ENCODE data around the gene SLC22A1. TPM values are rescaled to one million over a fixed set of nuclear protein-coding genes. Genes with fewer than 3 reads are reported as not detected.
"Not testable (repeated sequence)": the region's sequence is repeated elsewhere in the genome, so short reads cannot be mapped to it uniquely, and the experiment has no call there.

SLC22A1 gene
- total RNA-seq, 1 donor from 2014 or later = not detected

- no peak for DNase-seq (ENCODE audit: low read depth in 2 of 2)
These were observed 366 bp downstream of the SLC22A1 start for GRCh38 chr6:160121981-160122380.

- DNase-seq (ENCODE audit: low read depth in 2 of 2) = no peak
These were observed 1.1 kb downstream of the SLC22A1 start for GRCh38 chr6:160122744-160123143.

- DNase-seq (ENCODE audit: low read depth in 2 of 2) = no peak
These were observed 2.4 kb downstream of the SLC22A1 start for GRCh38 chr6:160124007-160124406.

GRCh38 chr6:160124605-160125004 is 3.0 kb downstream of the SLC22A1 start:
- no peak for DNase-seq (ENCODE audit: low read depth in 2 of 2)

- not testable (repeated sequence) for DNase-seq (ENCODE audit: low read depth in 2 of 2)
These were observed 3.5 kb downstream of the SLC22A1 start for GRCh38 chr6:160125105-160125504.

GRCh38 chr6:160127270-160128124 is 5.9 kb downstream of the SLC22A1 start:
- no peak for DNase-seq (ENCODE audit: low read depth in 2 of 2)

- DNase-seq (ENCODE audit: low read depth in 2 of 2) = no peak
These were observed 6.6 kb downstream of the SLC22A1 start for GRCh38 chr6:160128125-160128683.

- no peak for DNase-seq (ENCODE audit: low read depth in 2 of 2)
These were observed 7.4 kb downstream of the SLC22A1 start for GRCh38 chr6:160128879-160129516.

GRCh38 chr6:160129881-160130615 is 8.4 kb downstream of the SLC22A1 start:
- no peak for DNase-seq (ENCODE audit: low read depth in 2 of 2)

GRCh38 chr6:160130729-160131484 is 9.3 kb downstream of the SLC22A1 start:
- no peak for DNase-seq (ENCODE audit: low read depth in 2 of 2)

- no peak for DNase-seq (ENCODE audit: low read depth in 2 of 2)
These were observed 10.2 kb downstream of the SLC22A1 start for GRCh38 chr6:160131636-160132296.

GRCh38 chr6:160132297-160132637 is 10.7 kb downstream of the SLC22A1 start:
- no peak for DNase-seq (ENCODE audit: low read depth in 2 of 2)

- no peak for DNase-seq (ENCODE audit: low read depth in 2 of 2)
These were observed 11.2 kb downstream of the SLC22A1 start for GRCh38 chr6:160132776-160133338.

- no peak for DNase-seq (ENCODE audit: low read depth in 2 of 2)
These were observed 12.1 kb downstream of the SLC22A1 start for GRCh38 chr6:160133441-160134336.

GRCh38 chr6:160134337-160134751 is 12.7 kb downstream of the SLC22A1 start:
- not testable (repeated sequence) for DNase-seq (ENCODE audit: low read depth in 2 of 2)

GRCh38 chr6:160134779-160135547 is 13.3 kb downstream of the SLC22A1 start:
- DNase-seq (ENCODE audit: low read depth in 2 of 2) = no peak

- no peak for DNase-seq (ENCODE audit: low read depth in 2 of 2)
These were observed 14.5 kb downstream of the SLC22A1 start for GRCh38 chr6:160135907-160136655.
